GM18511 (cell line): ENCODE measurements around the gene ERCC8.
A peak's percentile ranks its signal among the peaks of the same experiment; 100 is the strongest.
"Not testable (repeated sequence)": the region's sequence is repeated elsewhere in the genome, so short reads cannot be mapped to it uniquely, and the experiment has no call there.

Experiments
- ATAC-seq: cut with Tn5 transposase; IDR thresholded peaks from one replicate; pipeline ENCODE4 v1.9.1; 2021; ENCODE audit warnings: mild to moderate bottlenecking, moderate library complexity; ENCODE audit not compliant: unreplicated experiment

Gene ERCC8

GRCh38 chr5:60944904-60945812 is at the start of gene ERCC8, which contains the start of gene NDUFAF2:
Gene ERCC8, minus strand, starts transcription at chr5:60945070. Its CDS starts 62 bp downstream, at chr5:60945008.
Gene NDUFAF2, plus strand, starts transcription at chr5:60945205. Its CDS starts 51 bp downstream, at chr5:60945256.
- ATAC-seq, result peak; percentile 99

GRCh38 chr5:60993875-60994571 is 49.2 kb upstream of the ERCC8 start:
- no peak for ATAC-seq

GRCh38 chr5:60993425-60993824 is 48.6 kb upstream of the ERCC8 start:
- no peak for ATAC-seq

GRCh38 chr5:60992871-60993270 is 48.0 kb upstream of the ERCC8 start:
- no peak for ATAC-seq

GRCh38 chr5:60989790-60990189 is 44.9 kb upstream of the ERCC8 start:
- ATAC-seq, result no peak

GRCh38 chr5:60982127-60982526 is 37.3 kb upstream of the ERCC8 start:
- not testable (repeated sequence) for ATAC-seq

GRCh38 chr5:60980511-60980910 is 35.6 kb upstream of the ERCC8 start:
- no peak for ATAC-seq

- ATAC-seq, result no peak
Measured at GRCh38 chr5:60978968-60979367, 34.1 kb upstream of the ERCC8 start.

GRCh38 chr5:60977956-60978737 is 33.3 kb upstream of the ERCC8 start:
- no peak for ATAC-seq

- ATAC-seq, result peak; percentile 69
Measured at GRCh38 chr5:60972231-60972630, 27.4 kb upstream of the ERCC8 start.

- ATAC-seq, result no peak
Measured at GRCh38 chr5:60961685-60962084, 16.8 kb upstream of the ERCC8 start.

GRCh38 chr5:60960591-60960990 is 15.7 kb upstream of the ERCC8 start:
- ATAC-seq, result no peak

GRCh38 chr5:60959156-60959555 is 14.3 kb upstream of the ERCC8 start:
- no peak for ATAC-seq

GRCh38 chr5:60958712-60959111 is 13.8 kb upstream of the ERCC8 start:
- ATAC-seq, result no peak

- ATAC-seq, result no peak
Measured at GRCh38 chr5:60958088-60958487, 13.2 kb upstream of the ERCC8 start.

GRCh38 chr5:60955239-60955638 is 10.4 kb upstream of the ERCC8 start:
- ATAC-seq, result no peak

GRCh38 chr5:60948738-60949137 is 3.9 kb upstream of the ERCC8 start:
- no peak for ATAC-seq

- ATAC-seq, result peak; percentile 25
Measured at GRCh38 chr5:60945813-60946187, 930 bp upstream of the ERCC8 start.

GRCh38 chr5:60943624-60944023 is 1.2 kb downstream of the ERCC8 start:
- no peak for ATAC-seq

GRCh38 chr5:60929024-60929423 is 15.8 kb downstream of the ERCC8 start:
- no peak for ATAC-seq

- ATAC-seq, result no peak
Measured at GRCh38 chr5:60927450-60927849, 17.4 kb downstream of the ERCC8 start.
